Measurements from ENCODE around the gene NT5M. TPM values are rescaled to one million over a fixed set of nuclear protein-coding genes. Genes with fewer than 3 reads are reported as not detected.
A peak's percentile ranks its signal among the peaks of the same experiment; 100 is the strongest.
"Not testable (repeated sequence)": the region's sequence is repeated elsewhere in the genome, so short reads cannot be mapped to it uniquely, and the experiment has no call there.

Gene NT5M
- total RNA-seq, 1 experiment from 2014 or later, result 5.5 TPM

DNA sequence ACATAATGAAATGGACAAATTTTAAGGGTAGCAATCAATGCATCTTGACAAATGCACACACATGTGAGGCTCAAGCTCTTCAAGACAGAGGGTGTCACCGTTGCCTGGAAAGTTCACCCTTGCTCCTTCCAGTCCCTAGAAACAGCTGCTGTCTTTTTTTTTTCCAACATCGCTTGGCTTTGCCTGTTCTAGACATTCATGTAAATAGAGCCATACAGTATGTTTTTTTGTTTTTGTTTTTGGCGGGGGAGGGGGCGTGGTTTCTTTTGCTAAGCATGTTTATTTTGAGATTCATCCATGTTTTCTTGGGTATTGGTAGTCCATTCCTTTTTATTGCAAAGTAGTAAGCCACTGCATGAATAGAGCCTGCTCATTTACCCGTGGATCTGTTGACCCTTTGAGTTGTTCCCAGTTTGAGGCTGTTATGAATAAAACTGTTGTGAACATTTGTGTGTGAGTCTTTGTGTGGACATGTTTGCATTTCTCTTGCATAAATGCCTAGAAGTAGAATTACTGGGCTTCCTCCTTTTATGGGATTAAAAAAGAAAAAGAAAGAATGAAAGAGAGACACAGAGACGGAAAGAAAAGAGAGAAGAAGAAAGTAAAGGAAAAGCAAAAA is 78.4 kb downstream of the NT5M start:
- TF ChIP-seq, protein P1, sequence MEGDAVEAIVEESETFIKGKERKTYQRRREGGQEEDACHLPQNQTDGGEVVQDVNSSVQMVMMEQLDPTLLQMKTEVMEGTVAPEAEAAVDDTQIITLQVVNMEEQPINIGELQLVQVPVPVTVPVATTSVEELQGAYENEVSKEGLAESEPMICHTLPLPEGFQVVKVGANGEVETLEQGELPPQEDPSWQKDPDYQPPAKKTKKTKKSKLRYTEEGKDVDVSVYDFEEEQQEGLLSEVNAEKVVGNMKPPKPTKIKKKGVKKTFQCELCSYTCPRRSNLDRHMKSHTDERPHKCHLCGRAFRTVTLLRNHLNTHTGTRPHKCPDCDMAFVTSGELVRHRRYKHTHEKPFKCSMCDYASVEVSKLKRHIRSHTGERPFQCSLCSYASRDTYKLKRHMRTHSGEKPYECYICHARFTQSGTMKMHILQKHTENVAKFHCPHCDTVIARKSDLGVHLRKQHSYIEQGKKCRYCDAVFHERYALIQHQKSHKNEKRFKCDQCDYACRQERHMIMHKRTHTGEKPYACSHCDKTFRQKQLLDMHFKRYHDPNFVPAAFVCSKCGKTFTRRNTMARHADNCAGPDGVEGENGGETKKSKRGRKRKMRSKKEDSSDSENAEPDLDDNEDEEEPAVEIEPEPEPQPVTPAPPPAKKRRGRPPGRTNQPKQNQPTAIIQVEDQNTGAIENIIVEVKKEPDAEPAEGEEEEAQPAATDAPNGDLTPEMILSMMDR (IDR thresholded peaks at IDR 0.05; ENCODE audit: unreplicated experiment), result no peak
- intact Hi-C loops (cut with micrococcal nuclease), result no loop called here
- DNase-seq (ENCODE audit: unreplicated experiment), result no peak
- no TSS peak for BruUV-seq (replicated peaks)
- peaks cover 1% of the 10 kb centered on the region for H3K4me1 Mint-ChIP-seq (ENCODE audit: insufficient read depth, unreplicated experiment)
- CTCF ChIA-PET, result no interaction called here
- H3K27me3 Mint-ChIP-seq (ENCODE audit: insufficient read depth, unreplicated experiment), result peaks cover 55% of the 10 kb centered on the region
- no peak overlapping the region for H3K4me3 Mint-ChIP-seq (ENCODE audit: unreplicated experiment)
- no peaks in the 10 kb centered on the region for H3K9me3 Mint-ChIP-seq (ENCODE audit: unreplicated experiment)
- POLR2A ChIA-PET, result no interaction called here
- no peaks in the 10 kb centered on the region for H3K36me3 Mint-ChIP-seq (ENCODE audit: insufficient read depth, unreplicated experiment)
- H3K27ac Mint-ChIP-seq (ENCODE audit: low read depth, unreplicated experiment), result no peak overlapping the region

DNA sequence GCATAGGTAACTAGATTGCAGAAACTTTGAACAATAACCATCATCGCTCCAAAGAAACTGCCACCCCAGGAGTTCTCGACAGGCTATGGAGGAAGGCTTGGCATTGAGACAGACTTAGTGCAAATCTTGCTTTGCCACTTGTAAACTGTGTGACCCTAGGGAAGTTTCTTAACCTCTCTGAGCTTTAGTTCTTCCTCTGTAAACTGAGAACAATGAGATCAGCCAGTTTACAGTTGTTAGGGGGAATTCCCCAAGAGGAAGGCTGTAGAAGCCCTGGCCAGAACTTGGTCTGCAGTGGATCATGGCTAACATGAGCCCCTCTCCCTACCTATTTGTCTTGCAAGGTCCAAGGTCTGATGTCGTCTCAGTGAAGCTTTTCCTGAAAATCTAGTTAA is 78.9 kb downstream of the NT5M start:
- BruUV-seq (replicated peaks), result no TSS peak
- no peak overlapping the region for H3K27ac Mint-ChIP-seq (ENCODE audit: low read depth, unreplicated experiment)
- ChIA-PET POLR2A (no interaction called here), CTCF (interaction anchor here (0.6 kb wide), 2 partner anchors 27 to 176 kb away, joined by 3 to 5 read pairs; no protein-coding TSS in a partner anchor)
- H3K27me3 Mint-ChIP-seq (ENCODE audit: insufficient read depth, unreplicated experiment), result peaks cover 50% of the 10 kb centered on the region
- TF ChIP-seq, protein P1 (IDR thresholded peaks at IDR 0.05; ENCODE audit: unreplicated experiment), result no peak
- H3K9me3 Mint-ChIP-seq (ENCODE audit: unreplicated experiment), result no peaks in the 10 kb centered on the region
- peaks cover 6% of the 10 kb centered on the region for H3K4me1 Mint-ChIP-seq (ENCODE audit: insufficient read depth, unreplicated experiment)
- intact Hi-C loops (cut with micrococcal nuclease), result no loop called here
- no peaks in the 10 kb centered on the region for H3K36me3 Mint-ChIP-seq (ENCODE audit: insufficient read depth, unreplicated experiment)
- no peak overlapping the region for H3K4me3 Mint-ChIP-seq (ENCODE audit: unreplicated experiment)
- DNase-seq (ENCODE audit: unreplicated experiment), result no peak

DNA sequence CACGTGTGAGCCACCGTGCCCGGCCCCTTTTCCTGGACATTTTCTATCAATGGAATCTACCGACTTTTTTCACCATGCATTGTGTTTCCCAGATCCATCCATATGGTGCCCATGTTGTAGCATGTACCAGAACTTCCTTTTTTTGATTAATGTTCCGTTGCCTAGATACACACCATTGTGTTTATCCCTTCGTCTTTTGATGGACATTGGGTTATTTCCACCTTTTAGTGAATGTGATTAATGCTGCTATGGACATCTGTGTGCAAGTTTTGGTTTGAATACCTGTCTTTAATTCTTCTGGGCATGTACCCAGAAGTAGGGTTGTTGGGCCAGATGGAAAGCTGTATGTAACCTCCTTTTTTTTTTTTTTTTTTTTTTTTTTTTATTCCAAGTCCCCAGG is 79.8 kb downstream of the NT5M start:
- Mint-ChIP-seq H3K36me3 (ENCODE audit: insufficient read depth, unreplicated experiment) (no peaks in the 10 kb centered on the region), H3K27ac (ENCODE audit: low read depth, unreplicated experiment) (no peak overlapping the region), H3K4me1 (ENCODE audit: insufficient read depth, unreplicated experiment) (peaks cover 11% of the 10 kb centered on the region), H3K27me3 (ENCODE audit: insufficient read depth, unreplicated experiment) (peaks cover 42% of the 10 kb centered on the region), H3K4me3 (ENCODE audit: unreplicated experiment) (no peak overlapping the region), H3K9me3 (ENCODE audit: unreplicated experiment) (no peaks in the 10 kb centered on the region)
- intact Hi-C loops (cut with micrococcal nuclease), result no loop called here
- ChIA-PET CTCF (interaction anchor here (0.6 kb wide), 1 partner anchor 99 kb away, joined by 4 read pairs; no protein-coding TSS in a partner anchor), POLR2A (no interaction called here)
- TF ChIP-seq, protein P1 (IDR thresholded peaks at IDR 0.05; ENCODE audit: unreplicated experiment), result no peak
- BruUV-seq (replicated peaks), result no TSS peak
- DNase-seq (ENCODE audit: unreplicated experiment), result no peak

DNA sequence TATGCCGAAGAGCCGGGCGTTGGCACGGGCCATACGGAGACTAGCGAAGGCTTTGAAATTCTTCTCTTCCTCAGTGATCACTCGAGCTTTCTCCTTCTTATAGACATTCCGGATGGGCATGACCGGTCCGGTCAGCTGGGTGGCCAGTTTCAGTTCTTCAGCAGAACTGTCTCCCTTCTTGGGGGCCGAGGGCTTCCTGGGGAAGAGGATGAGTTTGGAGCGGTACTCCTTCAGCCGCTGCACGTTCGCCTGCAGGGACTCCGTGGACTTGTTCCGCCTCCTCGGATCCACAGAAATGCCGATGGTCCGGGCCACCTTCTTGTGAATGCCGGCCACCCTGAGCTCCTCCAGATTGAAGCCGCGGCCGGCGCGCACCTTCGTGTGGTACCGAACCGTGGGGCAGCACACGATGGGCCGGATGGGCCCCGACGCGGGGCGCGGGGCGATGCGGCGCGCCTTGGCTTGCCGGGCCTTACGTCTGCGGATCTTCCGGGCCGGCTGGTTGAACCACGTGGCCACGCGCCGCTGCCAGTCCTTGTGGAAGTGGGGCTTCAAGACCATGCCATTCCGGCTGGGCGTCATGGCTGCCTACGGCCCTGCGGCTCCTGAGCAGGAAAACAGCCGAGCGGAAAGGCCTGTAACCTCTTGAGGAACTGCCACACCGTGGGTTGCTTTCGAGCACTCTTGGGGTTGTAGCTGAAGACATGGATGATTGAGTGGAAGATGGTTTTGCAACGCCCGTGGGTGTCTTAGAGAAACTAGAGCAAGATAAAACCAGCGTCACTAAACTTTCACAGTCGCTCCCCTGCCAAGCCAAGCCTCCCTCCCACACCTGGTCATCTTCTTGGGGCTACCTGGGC is 80.5 kb downstream of the NT5M start:
- TSS peak; percentile 100 for BruUV-seq (replicated peaks)
- CTCF ChIA-PET, result interaction anchor here (0.6 to 1.1 kb wide), 2 partner anchors 29 to 98 kb away, joined by 3 to 4 read pairs; no protein-coding TSS in a partner anchor
- DNase-seq (ENCODE audit: unreplicated experiment); intact Hi-C loops (cut with micrococcal nuclease); POLR2A ChIA-PET; H3K36me3 Mint-ChIP-seq (ENCODE audit: insufficient read depth, unreplicated experiment); H3K4me3 Mint-ChIP-seq (ENCODE audit: unreplicated experiment); H3K27ac Mint-ChIP-seq (ENCODE audit: low read depth, unreplicated experiment); H3K9me3 Mint-ChIP-seq (ENCODE audit: unreplicated experiment): not testable (repeated sequence)
- Mint-ChIP-seq H3K27me3 (ENCODE audit: insufficient read depth, unreplicated experiment) (peaks cover 42% of the 10 kb centered on the region), H3K4me1 (ENCODE audit: insufficient read depth, unreplicated experiment) (peaks cover 11% of the 10 kb centered on the region)

Measured in MCF 10A (cell line).